Fibroblast of mammary gland (primary cell): ENCODE data around the gene TMEM151B.

Experiments
- DNase-seq: peaks from one replicate; pipeline ENCODE4 v3.0.0-alpha.2; 2010; ENCODE audit warnings: low read depth
- H3K4me3 ChIP-seq: 2 replicates; pipeline ENCODE4 v1.5.1; 2011; ENCODE audit warnings: low read depth, mild to moderate bottlenecking, low read length, moderate library complexity; ENCODE audit not compliant: control insufficient read depth
- CTCF ChIP-seq: conservative IDR thresholded peaks from 2 replicates; pipeline ENCODE4 v1.5.1; 2011; ENCODE audit warnings: low read depth, low read length, inconsistent platforms; ENCODE audit not compliant: control insufficient read depth, insufficient read depth

The TMEM151B gene

GRCh38 chr6:44266347-44266746 is 3.9 kb upstream of the TMEM151B start:
- H3K4me3 ChIP-seq = no peak overlapping the region
- no peak for DNase-seq
- TF ChIP-seq CTCF = no peak

- H3K4me3 ChIP-seq = no peak overlapping the region
- no peak for TF ChIP-seq CTCF
Observed at GRCh38 chr6:44267252-44267651, 3.0 kb upstream of the TMEM151B start.

GRCh38 chr6:44268095-44268628 is 2.1 kb upstream of the TMEM151B start:
- no peak overlapping the region for H3K4me3 ChIP-seq
- peak; percentile 50 for DNase-seq
- TF ChIP-seq CTCF = peak; percentile 98

More at GRCh38 chr6:44267252-44267651, 3.0 kb upstream of the TMEM151B start:
- DNase-seq = no peak

GRCh38 chr6:44269178-44269920 is 901 bp upstream of the TMEM151B start:
- no peak overlapping the region for H3K4me3 ChIP-seq
- no peak for DNase-seq
- no peak for TF ChIP-seq CTCF

- no peak overlapping the region for H3K4me3 ChIP-seq
- DNase-seq = no peak
- no peak for TF ChIP-seq CTCF
Observed at GRCh38 chr6:44270526-44271405, 516 bp downstream of the TMEM151B start.

GRCh38 chr6:44271406-44271723 is 1.1 kb downstream of the TMEM151B start:
- no peak for DNase-seq
- no peak overlapping the region for H3K4me3 ChIP-seq
- TF ChIP-seq CTCF = no peak
